NCI-H2171 (cell line): ENCODE data around the gene CCNY.
"Not testable (repeated sequence)": the region's sequence is repeated elsewhere in the genome, so short reads cannot be mapped to it uniquely, and the experiment has no call there.

Experiments used
- DNase-seq: peaks from one replicate; lab custom pipeline; 2025; lab: John Stamatoyannopoulos, UW

Gene CCNY

DNA sequence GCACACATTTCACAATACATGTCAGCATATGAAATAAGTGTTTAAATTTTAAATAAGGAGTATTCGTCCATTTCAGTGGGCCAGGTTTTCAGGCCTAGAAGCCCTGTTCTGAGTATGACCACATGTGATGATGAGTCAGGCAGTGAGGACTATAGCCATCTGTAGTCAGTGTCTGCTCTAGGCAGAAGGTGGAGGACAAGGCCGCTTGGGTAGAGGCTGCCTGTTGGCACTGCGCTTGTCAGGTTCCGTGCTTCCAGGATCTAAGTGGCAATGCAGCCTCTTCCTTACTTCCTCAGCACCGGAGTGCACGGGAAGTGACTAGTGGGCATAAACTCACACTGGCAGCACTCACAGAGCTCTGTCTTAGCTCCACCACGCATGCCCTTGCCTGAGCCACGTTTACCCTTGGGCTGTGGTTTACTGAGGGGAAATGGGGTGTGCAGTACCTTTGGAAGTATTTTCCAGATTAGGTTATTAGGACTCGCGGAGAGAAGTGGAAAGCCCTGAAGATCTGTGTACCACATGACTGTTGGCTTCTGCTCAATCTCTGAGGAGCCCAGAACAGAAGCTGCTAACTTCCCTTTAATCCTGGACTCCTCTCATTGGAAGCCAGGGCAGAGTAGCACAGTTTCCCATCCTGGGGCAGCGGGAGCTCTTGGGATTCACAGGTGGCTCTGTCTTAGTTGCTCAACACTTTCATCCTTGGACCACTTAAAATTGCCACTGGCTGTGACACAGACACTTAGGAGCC lies 181.3 kb downstream of the CCNY start:
- no peak for DNase-seq

DNA sequence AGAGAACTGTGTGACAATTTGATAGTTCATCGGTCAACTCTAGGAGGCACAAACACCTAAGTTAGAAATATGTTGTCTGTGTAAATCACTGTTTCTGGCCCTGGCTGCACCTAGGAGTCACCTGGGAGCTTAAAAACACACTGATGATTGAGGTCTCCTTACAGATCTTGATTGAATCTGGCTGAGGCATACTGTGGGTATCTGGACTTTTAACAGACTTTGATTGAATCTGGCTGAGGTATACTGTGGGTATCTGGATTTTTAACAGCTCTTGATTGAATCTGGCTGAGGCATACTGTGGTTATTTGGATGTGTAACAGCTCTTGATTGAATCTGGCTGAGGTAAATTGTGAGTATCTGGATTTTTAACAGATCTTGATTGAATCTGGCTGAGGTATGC lies 181.9 kb downstream of the CCNY start:
- not testable (repeated sequence) for DNase-seq

DNA sequence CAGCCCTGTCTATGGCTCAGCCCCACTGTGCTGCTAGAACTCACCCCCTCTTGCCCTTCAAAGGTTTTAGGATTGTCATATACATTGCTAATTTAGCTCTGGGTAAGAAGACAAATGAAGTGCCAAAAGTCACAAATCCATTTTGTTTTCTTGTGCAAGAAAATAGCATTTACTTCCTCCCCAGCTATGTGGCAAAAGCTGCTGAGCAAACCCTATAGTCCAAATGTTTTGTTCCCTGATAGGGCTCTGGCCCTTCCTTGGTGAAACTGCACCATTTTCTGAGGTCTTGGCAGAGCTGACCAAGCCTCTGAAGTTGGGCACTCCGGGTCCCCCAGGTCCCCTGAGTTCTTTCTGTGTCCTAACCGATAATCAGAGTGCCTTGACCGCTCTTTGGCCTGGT lies 184.7 kb downstream of the CCNY start:
- no peak for DNase-seq

DNA sequence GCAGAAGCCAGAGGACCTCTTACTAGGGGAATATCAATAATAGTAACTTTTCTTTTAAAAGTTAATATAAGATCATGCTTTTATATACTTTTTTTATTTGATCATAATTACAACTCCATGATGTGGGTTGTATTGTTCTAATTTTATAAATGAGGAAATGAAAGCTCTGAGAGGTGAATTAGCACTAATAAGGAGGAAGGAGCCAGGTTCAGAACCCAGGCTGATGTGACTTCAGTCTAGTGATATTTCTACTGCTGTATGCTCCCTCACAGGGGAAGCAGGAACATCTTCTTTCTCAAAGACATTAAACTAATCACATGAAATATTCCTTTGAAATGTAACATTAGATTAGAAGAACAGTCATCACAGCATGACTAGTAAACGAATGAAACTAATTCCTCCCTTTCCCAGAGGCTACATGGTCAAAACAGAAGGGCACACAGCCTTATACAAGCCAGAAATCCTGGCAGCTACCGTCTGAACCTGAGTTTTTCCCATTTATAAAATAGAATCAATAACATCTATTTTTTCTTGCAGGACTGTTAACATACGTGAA lies 187.4 kb downstream of the CCNY start:
- no peak for DNase-seq

DNA sequence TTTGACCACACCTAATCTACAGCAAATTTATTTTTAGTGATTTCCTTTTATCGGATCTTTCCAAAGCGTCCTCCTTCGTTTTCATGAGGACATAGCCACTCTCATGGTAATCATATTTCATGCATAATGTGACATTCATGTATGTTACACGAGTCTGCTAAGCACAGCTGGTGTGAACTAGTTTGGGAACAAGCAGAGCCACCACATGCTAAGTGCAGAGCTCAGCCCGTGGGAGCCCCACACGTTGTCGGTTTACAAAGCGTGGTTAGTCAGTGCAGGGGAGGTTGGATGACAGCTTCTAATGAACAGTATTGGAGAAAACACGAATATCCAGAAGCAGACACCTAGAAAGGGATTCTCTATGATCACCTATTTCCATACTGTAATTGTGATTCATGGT lies 190.4 kb downstream of the CCNY start:
- DNase-seq = no peak

DNA sequence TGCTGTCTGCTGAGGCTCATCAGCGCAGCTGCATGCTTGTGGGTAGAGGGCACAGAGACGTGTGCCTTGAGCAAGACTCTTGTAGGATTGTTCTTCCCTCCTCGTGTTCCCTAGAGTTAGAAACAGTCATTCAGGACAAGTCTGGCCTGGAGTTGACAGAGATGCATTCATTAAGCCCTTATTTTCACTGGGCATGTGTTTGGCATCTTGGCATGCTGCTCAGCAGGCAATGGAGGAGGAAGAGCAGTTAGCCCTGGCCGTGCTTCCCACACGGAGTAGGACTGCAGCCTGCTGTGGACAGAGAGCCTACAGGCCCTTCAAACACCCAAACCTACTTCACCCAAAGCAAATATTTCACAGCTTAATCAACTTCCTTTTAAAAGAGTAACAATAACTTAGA lies 195.8 kb downstream of the CCNY start:
- DNase-seq = no peak

DNA sequence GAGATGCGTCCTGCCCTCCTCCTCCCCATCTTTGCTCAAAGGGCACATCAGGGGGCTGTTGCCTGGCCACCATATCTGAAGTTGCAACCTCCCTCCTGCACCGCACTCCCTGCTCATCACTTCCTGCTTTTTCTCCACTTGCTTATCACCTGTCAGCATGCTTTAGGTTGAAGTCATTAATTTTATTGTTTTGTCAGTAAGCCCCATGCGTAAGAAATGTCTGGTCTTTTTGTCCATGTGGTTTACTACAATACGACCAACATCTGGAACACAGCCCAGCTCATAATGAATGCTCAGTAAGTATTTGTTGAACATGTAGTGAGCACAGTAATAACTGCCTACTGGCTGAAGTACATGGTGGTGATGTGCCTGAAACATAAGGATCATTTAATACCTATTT lies 197.3 kb downstream of the CCNY start:
- no peak for DNase-seq

DNA sequence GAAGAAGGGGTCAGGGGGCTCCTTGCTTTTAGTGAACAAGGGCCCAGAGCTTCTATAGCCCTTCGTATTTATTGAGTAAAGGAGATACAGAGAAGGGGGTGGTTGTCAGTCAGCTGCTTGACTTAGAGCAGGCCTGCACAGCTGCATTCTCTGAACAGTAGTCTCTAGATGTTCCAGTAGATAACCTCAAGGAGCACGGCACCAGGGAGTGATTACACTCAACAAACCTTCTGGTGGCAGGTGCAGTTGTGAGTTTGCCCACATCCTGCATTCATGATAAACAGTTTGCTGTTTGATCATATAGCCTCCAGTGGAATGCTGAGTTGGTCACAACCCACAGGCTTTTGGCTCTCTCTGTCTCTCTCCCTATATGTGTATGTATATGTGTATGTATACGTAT lies 198.8 kb downstream of the CCNY start:
- no peak for DNase-seq

DNA sequence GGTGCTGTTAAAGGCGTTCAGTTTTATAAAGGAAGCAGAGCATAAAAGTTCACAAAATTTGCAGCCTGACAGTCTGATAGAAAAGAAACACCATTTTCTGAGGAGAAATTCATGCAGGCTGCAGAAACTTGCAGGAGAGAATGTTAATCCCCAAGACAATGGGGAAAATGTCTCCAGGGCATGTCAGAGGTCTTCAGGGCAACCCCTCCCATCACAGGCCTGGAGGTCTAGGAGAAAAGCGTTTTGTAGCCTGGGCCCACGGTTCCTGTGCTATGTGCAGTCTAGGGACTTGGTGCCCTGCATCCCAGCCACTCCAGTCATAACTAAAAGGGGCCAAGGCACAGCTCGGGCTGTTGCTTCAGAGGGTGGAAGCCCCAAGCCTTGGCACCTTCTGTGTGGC lies 200.5 kb downstream of the CCNY start:
- DNase-seq = no peak

DNA sequence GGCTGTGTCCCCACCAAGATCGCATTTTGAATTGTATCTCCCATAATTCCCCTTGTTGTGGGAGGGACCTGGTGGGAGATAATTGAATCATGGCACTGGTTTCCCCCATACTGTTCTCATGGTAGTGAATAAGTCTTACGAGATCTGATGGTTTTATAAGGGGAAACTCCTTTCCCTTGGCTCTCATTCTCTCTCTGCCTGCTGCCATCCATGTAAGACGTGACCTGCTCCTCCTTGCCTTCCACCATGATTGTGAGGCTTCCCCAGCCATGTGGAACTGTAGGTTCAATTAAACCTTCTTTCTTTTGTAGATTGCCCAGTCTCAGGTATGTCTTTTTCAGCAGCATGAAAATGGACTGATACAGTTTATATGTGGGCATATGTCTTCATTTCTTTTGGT lies 201.6 kb downstream of the CCNY start:
- DNase-seq = not testable (repeated sequence)

DNA sequence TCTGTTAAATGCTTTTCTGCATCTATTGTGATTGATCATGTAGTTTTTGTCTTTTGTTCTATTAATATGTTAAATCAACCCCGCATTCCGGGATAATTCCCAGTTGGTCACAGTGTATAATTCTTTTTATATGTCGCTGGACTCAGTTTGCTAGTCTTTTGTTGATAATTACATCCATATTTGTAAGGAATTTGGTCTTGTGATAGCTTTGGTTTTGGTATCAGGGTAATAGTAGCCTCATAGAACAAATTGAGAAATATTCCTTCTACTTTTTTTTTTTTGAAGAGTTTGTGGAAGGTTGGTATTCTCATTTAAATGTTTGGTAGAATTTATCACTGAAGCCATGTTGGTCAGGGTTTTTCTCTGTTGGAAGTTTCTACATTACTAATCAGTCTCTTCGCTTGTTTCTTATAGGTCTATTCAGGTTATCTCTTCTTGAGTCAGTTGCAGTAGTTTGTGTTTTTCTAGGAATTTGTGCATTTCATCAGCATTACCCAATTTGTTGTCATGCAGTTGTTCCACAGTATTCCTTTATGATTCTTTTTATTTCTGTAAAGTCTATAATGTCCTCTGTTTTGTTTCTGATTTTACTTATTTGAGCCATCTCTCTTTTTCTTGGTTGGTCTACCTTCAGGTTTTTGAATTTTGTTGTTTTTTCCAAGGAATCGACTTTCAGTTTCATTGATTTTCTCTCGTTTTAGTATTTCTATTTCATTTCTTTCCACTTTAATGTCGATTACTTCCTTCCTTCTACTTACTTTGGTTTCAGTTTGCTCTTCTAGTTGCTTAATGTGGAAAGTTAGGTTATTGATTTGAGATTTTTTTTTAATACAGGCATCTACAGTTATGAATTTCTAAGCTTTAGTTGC lies 204.2 kb downstream of the CCNY start:
- DNase-seq = no peak

DNA sequence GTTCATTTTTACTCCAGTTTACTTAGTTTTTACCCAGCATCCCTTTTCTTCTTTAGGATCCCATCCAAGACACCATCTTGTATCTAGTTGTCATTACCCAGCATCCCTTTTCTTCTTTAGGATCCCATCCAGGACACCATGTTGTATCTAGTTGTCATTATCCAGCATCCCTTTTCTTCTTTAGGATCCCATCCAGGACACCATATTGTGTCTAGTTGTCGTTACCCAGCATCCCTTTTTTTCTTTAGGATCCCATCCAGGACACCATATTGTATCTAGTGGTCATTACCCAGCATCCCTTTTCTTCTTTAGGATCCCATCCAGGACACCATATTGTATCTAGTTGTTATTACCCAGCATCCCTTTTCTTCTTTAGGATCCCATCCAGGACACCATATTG lies 205.4 kb downstream of the CCNY start:
- no peak for DNase-seq

DNA sequence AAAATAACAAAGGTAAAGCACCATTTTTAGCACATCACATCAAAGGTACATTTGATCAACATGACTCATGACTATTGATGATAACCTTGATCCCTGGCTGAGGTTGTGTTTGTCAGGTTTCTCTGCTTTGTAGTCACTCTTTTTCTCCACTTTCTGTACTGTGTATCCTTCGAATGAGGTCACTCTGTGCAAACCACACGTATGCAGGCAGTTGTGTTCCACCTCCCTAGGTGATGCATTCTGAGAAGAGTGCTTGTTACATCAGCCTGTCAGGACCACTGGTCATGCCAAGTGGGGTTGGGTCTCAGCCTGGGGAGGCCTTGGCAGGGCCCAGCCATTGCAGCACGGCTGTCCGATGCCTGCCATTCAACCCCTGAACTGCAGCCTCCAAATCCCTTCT lies 206.0 kb downstream of the CCNY start:
- DNase-seq = no peak

DNA sequence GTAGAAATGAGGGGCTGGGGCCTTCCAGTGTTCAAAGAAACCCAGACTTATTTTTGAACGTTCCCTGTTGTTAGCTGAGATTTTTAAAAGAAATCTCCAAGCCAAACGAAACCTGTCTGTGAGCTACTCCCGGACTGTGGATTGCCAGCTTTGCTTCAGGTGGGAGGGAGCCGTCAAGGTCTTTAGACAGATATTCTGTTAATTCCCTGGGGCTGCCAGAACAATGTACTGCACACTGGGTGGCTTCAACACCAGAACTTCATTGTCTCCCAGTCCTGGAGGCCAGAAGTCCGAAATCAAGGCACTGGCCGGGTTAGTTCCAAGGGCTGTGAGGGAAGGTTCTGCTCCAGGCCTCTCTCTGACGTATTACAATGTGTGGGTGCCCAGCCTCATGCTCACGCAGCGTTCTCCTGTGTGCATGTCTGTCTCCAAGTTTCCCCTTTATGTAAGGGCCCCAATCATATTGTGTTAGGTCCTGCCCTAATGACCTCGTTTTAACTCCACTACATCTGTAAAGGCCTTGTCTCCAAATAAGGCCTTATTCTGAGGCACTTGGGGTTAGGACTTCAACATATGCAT lies 208.9 kb downstream of the CCNY start:
- no peak for DNase-seq

DNA sequence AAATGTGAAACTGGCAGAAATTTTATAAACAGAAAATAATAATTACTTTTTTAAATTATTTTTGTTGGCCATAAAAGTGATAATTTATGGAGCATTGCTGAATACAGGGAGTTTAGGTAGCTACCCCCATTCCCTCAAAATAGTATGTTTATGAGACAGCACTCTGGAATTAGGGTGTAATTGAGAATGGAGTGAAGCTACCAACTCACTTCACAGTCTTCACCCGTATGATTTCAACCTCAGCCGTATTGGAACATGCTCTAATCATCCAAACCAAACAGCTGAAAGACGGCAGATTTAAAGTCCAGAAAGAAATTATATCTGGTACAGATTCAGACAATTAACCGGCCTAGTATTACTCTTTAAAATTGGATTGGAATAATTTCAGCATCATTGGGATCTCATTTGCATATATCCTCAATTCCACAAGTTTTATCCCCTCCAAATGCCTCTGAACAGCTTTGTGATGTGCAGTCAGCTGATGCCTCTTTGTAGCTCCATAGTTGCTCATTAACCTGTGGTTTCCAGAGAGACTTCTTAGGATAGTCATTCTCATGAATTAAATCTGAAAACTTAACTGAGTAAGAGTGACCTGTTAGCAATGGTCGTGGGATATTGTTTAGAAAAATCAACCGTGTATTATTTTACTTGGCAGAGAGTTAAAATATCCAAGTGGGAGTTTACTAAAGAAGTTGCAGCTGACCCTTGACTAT lies 209.7 kb downstream of the CCNY start:
- no peak for DNase-seq

DNA sequence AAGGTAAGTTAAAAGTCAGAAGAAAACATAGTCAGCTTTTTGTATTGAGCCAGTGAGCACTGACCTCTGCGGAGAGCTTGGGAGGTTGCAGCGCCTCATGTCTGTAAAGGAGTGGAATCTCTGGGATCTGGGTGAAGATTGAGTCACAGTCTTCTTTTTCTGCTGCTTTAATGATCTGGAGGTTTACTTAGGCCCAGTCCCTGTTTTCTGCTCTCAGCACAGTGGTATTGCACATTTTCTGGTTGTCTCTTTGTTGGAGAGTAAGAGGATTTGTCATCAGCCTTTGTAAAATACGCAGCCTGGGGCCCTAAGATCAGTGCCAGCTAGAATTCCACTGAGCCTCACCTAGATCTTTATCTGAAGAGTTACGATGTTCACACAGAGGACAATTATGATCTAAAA lies 210.5 kb downstream of the CCNY start:
- no peak for DNase-seq

DNA sequence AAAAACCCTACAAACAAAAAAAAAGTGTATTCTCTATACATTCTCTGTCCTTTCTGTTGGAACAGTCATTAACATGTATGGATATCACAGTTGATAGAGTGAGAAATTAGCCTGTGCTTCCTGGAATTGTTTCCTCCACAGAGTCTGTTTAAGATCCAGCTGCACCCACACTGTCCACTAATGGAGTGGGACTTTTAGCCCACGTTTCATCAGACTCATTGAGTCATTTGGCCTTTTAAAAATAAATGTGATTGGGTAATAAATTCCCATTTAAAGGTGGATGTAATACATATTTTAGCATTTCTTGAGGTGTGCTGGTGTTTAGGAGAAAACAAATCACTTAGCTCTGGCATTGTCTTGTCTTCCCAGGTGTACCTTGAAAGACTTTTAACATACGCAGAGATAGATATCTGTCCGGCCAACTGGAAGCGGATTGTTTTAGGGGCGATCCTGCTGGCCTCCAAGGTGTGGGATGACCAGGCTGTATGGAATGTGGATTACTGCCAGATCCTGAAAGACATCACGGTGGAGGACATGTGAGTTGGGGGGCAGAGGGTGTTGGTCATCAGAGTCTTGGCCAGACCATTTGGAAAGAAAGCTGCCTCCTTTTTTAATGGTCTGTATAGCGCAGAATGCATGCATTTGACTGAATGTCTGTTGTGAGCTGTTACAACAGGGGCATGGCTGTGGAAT lies 216.5 kb downstream of the CCNY start:
- no peak for DNase-seq

DNA sequence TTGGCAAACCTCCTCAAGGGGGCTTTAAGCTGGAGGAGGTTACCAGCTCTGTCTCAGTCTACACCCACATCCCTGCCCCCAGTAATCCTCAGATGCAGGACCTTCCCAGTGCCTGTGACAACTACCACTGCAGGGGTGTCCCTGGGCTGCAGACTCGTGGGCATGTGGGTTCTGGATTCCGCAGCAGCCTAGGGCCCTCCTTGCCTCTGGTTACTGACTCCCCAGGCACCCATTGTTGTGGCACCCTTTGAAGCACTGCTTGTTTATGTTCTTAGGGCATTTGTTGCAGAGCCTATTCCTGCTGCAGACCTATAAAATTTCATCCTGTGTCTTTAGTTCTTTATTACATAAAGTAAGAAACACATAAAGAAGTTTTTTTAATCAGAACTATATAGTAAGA lies 217.7 kb downstream of the CCNY start:
- no peak for DNase-seq

DNA sequence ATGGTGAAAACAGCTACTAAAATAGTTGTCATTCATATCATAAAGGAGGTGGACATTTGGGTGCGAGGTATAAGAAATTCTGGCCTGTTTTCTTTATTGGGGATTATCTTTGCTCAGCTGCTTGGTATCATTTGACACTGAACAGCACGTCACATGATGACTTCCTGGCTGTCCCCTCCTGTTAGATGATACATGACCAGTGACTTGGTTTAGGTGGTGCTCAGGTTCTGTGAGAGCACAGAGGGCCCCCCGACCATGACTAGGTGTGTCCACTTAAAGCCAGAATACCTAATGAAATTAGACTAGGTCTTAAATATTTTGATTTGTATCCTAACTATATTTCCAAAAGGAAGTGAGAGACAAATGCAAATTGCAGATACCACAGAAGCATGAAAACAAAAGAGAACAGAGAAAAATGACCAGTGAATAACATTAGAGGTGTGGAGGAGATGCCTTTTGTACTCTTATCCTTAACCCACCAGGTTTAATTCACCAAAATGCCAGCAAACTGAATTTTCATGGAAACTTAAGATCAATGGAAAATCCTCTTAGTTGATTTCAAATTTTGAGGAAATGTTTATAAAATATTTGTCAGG lies 218.2 kb downstream of the CCNY start:
- no peak for DNase-seq

DNA sequence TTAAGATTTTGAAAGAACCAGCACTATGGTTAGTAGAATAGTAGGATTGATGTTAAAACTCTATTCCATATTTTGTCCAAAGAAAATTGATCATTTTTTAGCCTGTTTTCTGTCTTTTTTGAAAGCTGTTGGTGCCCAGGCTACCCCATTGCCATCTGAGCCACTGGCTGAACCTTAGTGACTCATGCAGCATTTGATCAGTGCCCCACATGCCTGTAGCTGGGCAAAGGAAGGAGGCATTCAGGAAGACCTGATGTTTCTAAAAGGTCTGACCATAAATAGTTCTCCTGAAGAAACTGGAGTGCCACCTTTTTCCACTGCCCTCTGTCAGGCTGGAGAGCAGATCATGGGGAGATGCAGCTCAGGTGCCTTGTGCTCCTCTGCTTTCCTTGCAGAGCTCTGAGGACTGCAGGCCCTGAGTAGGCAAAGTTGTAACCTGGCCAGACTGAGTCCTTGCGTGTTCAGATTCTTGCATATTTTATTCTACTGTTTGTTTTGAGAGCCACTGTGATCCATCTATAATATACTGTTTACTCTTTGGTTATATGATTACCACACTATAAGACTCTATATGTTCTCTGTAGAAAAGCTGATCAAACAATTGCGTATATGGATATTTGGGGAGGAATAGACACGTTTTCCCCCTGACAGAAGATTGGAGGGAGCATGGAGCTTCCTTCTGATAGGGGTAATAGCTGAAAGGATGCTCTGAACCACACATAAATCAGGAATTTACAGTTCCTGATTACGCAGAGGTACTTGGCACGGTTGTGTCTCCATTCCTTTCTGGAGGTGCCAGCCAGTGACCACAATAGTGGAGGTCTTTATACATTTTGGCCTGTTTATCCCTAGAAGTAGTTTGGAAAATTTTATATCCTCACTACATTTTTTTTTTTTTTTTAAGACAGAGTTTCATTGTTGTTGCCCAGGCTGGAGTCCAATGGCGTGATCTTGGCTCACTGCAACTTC lies 219.9 kb downstream of the CCNY start:
- DNase-seq = no peak
